PC-9 (cell line): ENCODE results near the gene SOX21. TPM values are rescaled to one million over a fixed set of nuclear protein-coding genes. Genes with fewer than 3 reads are reported as not detected.

Source experiments
- BruUV-seq: library from RNA; stranded (reverse); fragments of 400-500 nt; replicated peaks from 2 replicates; lab custom pipeline; 2021; lab: Mats Ljungman, UMichigan
- CTCF ChIA-PET: fragments of 300-600 bp; sonication (Branson Sonifier 250); formaldehyde crosslinking; loops from one replicate; lab custom pipeline; 2022; ENCODE audit warnings: antibody characterized with exemption; lab: Charles Lee
- POLR2A ChIA-PET: fragments of 300-600 bp; sonication (Branson Sonifier 250); formaldehyde crosslinking; loops from one replicate; lab custom pipeline; 2022; ENCODE audit warnings: antibody characterized with exemption; ENCODE audit not compliant: unreplicated experiment; lab: Charles Lee
- DNase-seq, 2 experiments: peaks; one replicate each; pipeline versions ENCODE4 v3.0.0 to v3.0.0-alpha.2; 2015 to 2022; ENCODE audit warnings: mixed read lengths in 1 of 2
- H2AFZ ChIP-seq: fragments of 200-600 bp; sonication (generic); 2 replicates; pipeline ENCODE4 v1.8.1; 2017; ENCODE audit warnings: antibody characterized with exemption
- H3F3A ChIP-seq: fragments of 200-600 bp; sonication (generic); 2 replicates; pipeline ENCODE4 v1.8.1; 2017; ENCODE audit warnings: antibody characterized with exemption, mild to moderate bottlenecking, low read depth; ENCODE audit not compliant: insufficient read depth
- H3K27ac ChIP-seq: fragments of 200-600 bp; sonication (generic); 2 replicates; pipeline ENCODE4 v1.6.1; 2016; ENCODE audit warnings: mixed run types
- H3K27me3 ChIP-seq: fragments of 200-600 bp; sonication (generic); 2 replicates; pipeline ENCODE4 v1.6.1; 2016; ENCODE audit warnings: low read depth, mixed run types; ENCODE audit not compliant: insufficient read depth
- H3K36me3 ChIP-seq: fragments of 200-600 bp; sonication (generic); 2 replicates; pipeline ENCODE4 v1.6.1; 2016; ENCODE audit warnings: low read depth, mixed run types
- H3K4me1 ChIP-seq: fragments of 200-600 bp; sonication (generic); replicated peaks from 2 replicates; pipeline ENCODE4 v1.6.1; 2016; ENCODE audit warnings: mixed run types; ENCODE audit not compliant: insufficient read depth
- H3K4me2 ChIP-seq: fragments of 200-600 bp; sonication (generic); 2 replicates; pipeline ENCODE4 v1.6.1; 2017; ENCODE audit warnings: mixed run types
- H3K4me3 ChIP-seq: fragments of 200-600 bp; sonication (generic); 2 replicates; pipeline ENCODE4 v1.6.1; 2016; ENCODE audit warnings: mixed run types
- H3K79me2 ChIP-seq: fragments of 200-600 bp; sonication (generic); 2 replicates; pipeline ENCODE4 v1.6.1; 2017; ENCODE audit warnings: low read depth, mixed run types
- H3K9me2 ChIP-seq: fragments of 200-600 bp; sonication (generic); 2 replicates; pipeline ENCODE4 v1.8.1; 2017; ENCODE audit warnings: mild to moderate bottlenecking; ENCODE audit not compliant: insufficient read depth
- H3K9me3 ChIP-seq: fragments of 200-600 bp; sonication (generic); 2 replicates; pipeline ENCODE4 v1.8.1; 2016; ENCODE audit warnings: low read depth; ENCODE audit not compliant: insufficient read depth
- H4K20me1 ChIP-seq: fragments of 200-600 bp; sonication (generic); 2 replicates; pipeline ENCODE4 v1.8.1; 2017; ENCODE audit not compliant: insufficient read depth
- CTCF ChIP-seq: fragments of 200-600 bp; sonication (generic); conservative IDR thresholded peaks from 2 replicates; pipeline ENCODE4 v1.6.1; 2017; ENCODE audit warnings: mixed run types, antibody characterized with exemption, mild to moderate bottlenecking, moderate library complexity
- EZH2 ChIP-seq: fragments of 200-600 bp; sonication (generic); IDR thresholded peaks from 2 replicates; pipeline ENCODE4 v1.8.0; 2017; ENCODE audit warnings: antibody characterized with exemption, low read depth
- intact Hi-C: fragments of 100-400 bp; cut with micrococcal nuclease; formaldehyde crosslinking; loops from one replicate; pipeline ENCODE4 v1.10.0; 2022; ENCODE audit not compliant: unreplicated experiment
- total RNA-seq: library from RNA; stranded (reverse); gene quantifications from 2 replicates; pipeline ENCODE4 v1.2.3, GENCODE V29; 2021

The SOX21 gene
- total RNA-seq, 1 experiment from 2014 or later = not detected

DNA sequence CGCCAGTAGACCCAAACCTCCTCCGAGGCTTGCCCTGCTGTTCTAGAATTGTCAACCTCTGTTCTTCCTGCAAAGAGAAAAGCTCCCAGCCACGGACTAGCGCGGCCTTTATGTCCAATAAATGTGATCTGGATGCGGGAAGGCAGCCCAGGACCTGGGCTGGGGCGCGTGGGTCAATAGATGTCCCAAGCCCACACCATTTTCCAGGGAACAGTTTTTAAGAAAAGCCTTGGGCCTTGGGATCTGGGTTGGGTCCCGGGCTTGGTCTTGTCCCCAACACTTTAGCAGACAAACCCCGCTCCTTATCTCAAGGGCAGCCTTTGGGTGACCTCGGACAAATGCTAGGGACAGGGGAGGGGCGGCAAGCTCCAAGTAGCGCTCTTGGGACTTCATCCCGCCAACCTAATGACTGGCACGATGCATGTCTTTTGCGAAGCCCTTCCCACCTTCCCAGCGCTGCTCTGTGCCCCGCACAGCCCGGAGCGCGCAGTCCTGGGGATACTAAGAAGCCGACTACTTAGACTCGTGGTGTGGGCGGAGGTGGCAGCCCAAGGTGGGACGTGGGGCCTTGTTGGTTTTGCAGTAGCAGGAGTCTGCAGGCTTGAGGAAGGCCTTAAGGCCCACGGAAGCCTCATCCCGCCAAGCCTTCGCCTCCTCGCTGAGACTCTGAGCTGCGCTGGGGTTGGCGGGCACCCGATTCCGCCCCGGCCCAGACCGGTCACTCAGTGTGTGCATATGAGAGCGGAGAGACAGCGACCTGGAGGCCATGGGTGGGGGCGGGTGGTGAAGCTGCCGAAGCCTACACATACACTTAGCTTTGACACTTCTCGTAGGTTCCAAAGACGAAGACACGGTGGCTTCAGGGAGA lies 10.8 kb downstream of the SOX21 start:
- Histone ChIP-seq H3K27ac (no peak overlapping the region), H3K4me1 (no peaks in the 10 kb centered on the region), H3K79me2 (no peaks in the 10 kb centered on the region), H3K4me2 (no peak overlapping the region), H3K27me3 (peaks cover 81% of the 10 kb centered on the region), H3K4me3 (no peak overlapping the region), H3K9me2 (no peaks in the 10 kb centered on the region), H3F3A (no peaks in the 10 kb centered on the region), H3K36me3 (no peaks in the 10 kb centered on the region), H4K20me1 (no peaks in the 10 kb centered on the region), H2AFZ (no peak overlapping the region), H3K9me3 (no peaks in the 10 kb centered on the region)
- intact Hi-C loops = no loop called here
- ChIA-PET CTCF (no interaction called here), POLR2A (no interaction called here)
- no peak for DNase-seq
- no peak for TF ChIP-seq CTCF
- no peak for TF ChIP-seq EZH2
- BruUV-seq = no TSS peak

GRCh38 chr13:94700536-94700935 lies 11.8 kb downstream of the SOX21 start:
- Histone ChIP-seq H3K9me3 (no peaks in the 10 kb centered on the region), H3F3A (no peaks in the 10 kb centered on the region), H3K4me3 (no peak overlapping the region), H2AFZ (no peak overlapping the region), H3K79me2 (no peaks in the 10 kb centered on the region), H4K20me1 (no peaks in the 10 kb centered on the region), H3K9me2 (no peaks in the 10 kb centered on the region), H3K27me3 (peaks cover 82% of the 10 kb centered on the region), H3K27ac (no peak overlapping the region), H3K4me2 (no peak overlapping the region), H3K36me3 (no peaks in the 10 kb centered on the region), H3K4me1 (no peaks in the 10 kb centered on the region)
- POLR2A ChIA-PET = interaction anchor here (0.6 kb wide), 1 partner anchor 856 kb away, joined by 7 read pairs; no protein-coding TSS in a partner anchor
- TF ChIP-seq EZH2 (no peak), CTCF (no peak)
- no TSS peak for BruUV-seq
- no peak for DNase-seq
- intact Hi-C loops = no loop called here
- CTCF ChIA-PET = no interaction called here

- ChIA-PET POLR2A (interaction anchor here (0.6 kb wide), 1 partner anchor 857 kb away, joined by 7 read pairs; no protein-coding TSS in a partner anchor), CTCF (no interaction called here)
- TF ChIP-seq EZH2 (no peak), CTCF (no peak)
- BruUV-seq = no TSS peak
- no peaks in the 10 kb centered on the region for H3K9me2 ChIP-seq
- no peak overlapping the region for H3K27ac ChIP-seq
- H3K9me3 ChIP-seq = no peaks in the 10 kb centered on the region
- H3K4me3 ChIP-seq = no peak overlapping the region
- intact Hi-C loops = no loop called here
- H3K36me3 ChIP-seq = no peaks in the 10 kb centered on the region
- no peaks in the 10 kb centered on the region for H3K79me2 ChIP-seq
- no peaks in the 10 kb centered on the region for H3K4me1 ChIP-seq
- H2AFZ ChIP-seq = no peak overlapping the region
- no peaks in the 10 kb centered on the region for H4K20me1 ChIP-seq
- no peak for DNase-seq
- peaks cover 81% of the 10 kb centered on the region for H3K27me3 ChIP-seq
- H3K4me2 ChIP-seq = no peak overlapping the region
- no peaks in the 10 kb centered on the region for H3F3A ChIP-seq
Observed at GRCh38 chr13:94700051-94700535, 12.3 kb downstream of the SOX21 start.
